B cell (primary cell): ENCODE data around the gene TMEM232. TPM values are rescaled to one million over a fixed set of nuclear protein-coding genes. Genes with fewer than 3 reads are reported as not detected.

Experiments
- ATAC-seq: fragments of 200-7000 bp; cut with Tn5 transposase; one replicate; pipeline ENCODE4 v1.10.0; 2021; ENCODE audit warnings: low read depth, mild to moderate bottlenecking, moderate number of reproducible peaks, moderate library complexity
- CTCF ChIA-PET: fragments of 350-600 bp; sonication (Branson Sonifier 250); formaldehyde crosslinking; loops from one replicate; lab custom pipeline; 2021; ENCODE audit warnings: antibody characterized with exemption, inconsistent platforms; lab: Charles Lee
- POLR2A ChIA-PET: fragments of 350-600 bp; sonication (Branson Sonifier 250); formaldehyde crosslinking; loops from one replicate; lab custom pipeline; 2021; ENCODE audit warnings: antibody characterized with exemption; lab: Charles Lee
- DNase-seq: peaks from one replicate; pipeline ENCODE4 v3.0.0; 2013
- H2AFZ ChIP-seq: 2 replicates; pipeline ENCODE4 v1.6.1; 2012; ENCODE audit warnings: mild to moderate bottlenecking, low read depth, low read length; ENCODE audit not compliant: insufficient read depth, poor library complexity, severe bottlenecking
- H3K27ac ChIP-seq, 2 donors: 1 replicate in 1 of 2; 2 replicates in 1 of 2; pipeline ENCODE4 v1.5.1; 2012 to 2013; ENCODE audit warnings: low read length in 2 of 2, mild to moderate bottlenecking in 2 of 2, moderate library complexity in 1 of 2
- H3K27me3 ChIP-seq, 4 experiments: fragments of 200-600 bp in 1 of 4; sonication (generic) in 1 of 4; replicated peaks in 1 of 4; 1 replicate in 2 of 4; 2 replicates in 2 of 4; pipeline versions ENCODE4 v1.6.1 to v1.7.0; 2013 to 2016; ENCODE audit warnings: low read length in 3 of 4, mild to moderate bottlenecking in 2 of 4, mixed read lengths in 1 of 4, moderate library complexity in 1 of 4; ENCODE audit not compliant: insufficient read depth in 4 of 4, control insufficient read depth in 3 of 4; ENCODE audit errors: control extremely low read depth in 1 of 4
- H3K36me3 ChIP-seq, 2 experiments: replicated peaks in 1 of 2; 1 replicate in 1 of 2; 2 replicates in 1 of 2; pipeline versions ENCODE4 v1.6.1 to v1.7.1; 2013; ENCODE audit warnings: low read length in 1 of 2; ENCODE audit not compliant: insufficient read depth in 2 of 2, control insufficient read depth in 1 of 2; ENCODE audit errors: control extremely low read depth in 1 of 2, extremely low read depth in 1 of 2
- H3K4me1 ChIP-seq, 2 donors: fragments of 200-600 bp in 1 of 2; sonication (generic) in 1 of 2; 1 replicate in 1 of 2; 2 replicates in 1 of 2; pipeline versions ENCODE4 v1.5.1 to v1.6.1; 2013 to 2017; ENCODE audit warnings: low read length in 2 of 2; ENCODE audit not compliant: control insufficient read depth in 2 of 2, insufficient read depth in 2 of 2
- H3K4me2 ChIP-seq: replicated peaks from 2 replicates; pipeline ENCODE3; 2012; ENCODE audit warnings: mild to moderate bottlenecking, low read depth, low read length; ENCODE audit not compliant: poor library complexity, severe bottlenecking
- H3K4me3 ChIP-seq, 5 experiments: fragments of 200-600 bp in 1 of 5; sonication (generic) in 1 of 5; 1 replicate in 3 of 5; 2 replicates in 2 of 5; pipeline versions ENCODE4 v1.5.1 to v1.7.0; 2011 to 2016; ENCODE audit warnings: low read length in 4 of 5, mild to moderate bottlenecking in 4 of 5, low read depth in 2 of 5, control low read depth in 1 of 5, moderate library complexity in 1 of 5; ENCODE audit not compliant: insufficient read depth in 1 of 5; ENCODE audit errors: control extremely low read depth in 1 of 5, extremely low read depth in 1 of 5
- H3K79me2 ChIP-seq: fragments of 200-600 bp; sonication (generic); one replicate; pipeline ENCODE4 v1.6.0; 2016; ENCODE audit warnings: low read length; ENCODE audit not compliant: control insufficient read depth, insufficient read depth
- H3K9ac ChIP-seq: fragments of 200-600 bp; sonication (generic); 2 replicates; pipeline ENCODE4 v1.6.1; 2017; ENCODE audit warnings: mild to moderate bottlenecking, low read length, moderate library complexity
- H3K9me3 ChIP-seq, 3 donors: one replicate each; pipeline versions ENCODE4 v1.6.1 to v1.7.1; 2013; ENCODE audit warnings: low read length in 2 of 3; ENCODE audit not compliant: control insufficient read depth in 2 of 3, insufficient read depth in 1 of 3; ENCODE audit errors: control extremely low read depth in 1 of 3
- H4K20me1 ChIP-seq: 2 replicates; pipeline ENCODE4 v1.6.0; 2012; ENCODE audit warnings: mild to moderate bottlenecking, low read length; ENCODE audit not compliant: insufficient read depth, control insufficient read depth, poor library complexity, severe bottlenecking
- H3K27ac Mint-ChIP-seq: one replicate; pipeline ENCODE4 v1.8.0; 2021; ENCODE audit warnings: mixed read lengths
- H3K27me3 Mint-ChIP-seq: one replicate; pipeline ENCODE4 v1.8.0; 2021; ENCODE audit warnings: mixed read lengths
- H3K4me1 Mint-ChIP-seq: one replicate; pipeline ENCODE4 v1.8.0; 2021; ENCODE audit warnings: mixed read lengths
- H3K4me3 Mint-ChIP-seq: one replicate; pipeline ENCODE4 v1.8.0; 2021; ENCODE audit warnings: mixed read lengths
- H3K9me3 Mint-ChIP-seq: one replicate; pipeline ENCODE4 v1.8.0; 2022; ENCODE audit warnings: mixed read lengths; ENCODE audit not compliant: insufficient read depth
- CTCF ChIP-seq: fragments of 200-600 bp; IDR thresholded peaks from one replicate; pipeline ENCODE4 v1.8.0; 2022; ENCODE audit warnings: antibody characterized with exemption, mild to moderate bottlenecking
- EZH2 ChIP-seq: IDR thresholded peaks from 2 replicates; pipeline ENCODE4 v1.6.1; 2012; ENCODE audit warnings: borderline replicate concordance, low read depth, mild to moderate bottlenecking, moderate library complexity, low read length; ENCODE audit not compliant: insufficient read depth, poor library complexity, severe bottlenecking
- WGBS: methylation state at CpG from one replicate; pipeline ENCODE4 v1.1.5; 2013; ENCODE audit warnings: missing lambda C conversion rate; ENCODE audit not compliant: insufficient coverage; 5-methylcytosine and 5-hydroxymethylcytosine counted together
- intact Hi-C: fragments of 100-400 bp; cut with micrococcal nuclease; formaldehyde crosslinking; loops from one replicate; pipeline ENCODE4 v1.10.0; 2022
- polyA plus RNA-seq: library from polyadenylated mRNA; depleted of rRNA; stranded (reverse); fragments of >200 nt; gene quantifications from 2 replicates; pipeline ENCODE4 v1.2.3, GENCODE V29; 2012
- total RNA-seq, 2 donors: library from RNA; stranded (reverse); fragments of 120-200 nt in 1 of 2; gene quantifications; 1 replicate in 1 of 2; 2 replicates in 1 of 2; pipeline versions ENCODE4 v1.2.3 to v1.2.4, GENCODE V29; 2013 to 2022

TMEM232 gene
- total and polyA plus RNA-seq, 2 donors (not counting 1 experiment from before 2014, with no cell fraction given): 0.49 to 2.9 TPM

- no CpG with 5 or more reads among the region's 1 CpG for WGBS
- H3K4me1 Mint-ChIP-seq: no peaks in the 10 kb centered on the region
- DNase-seq (no peak), ATAC-seq (no peak)
- no peak overlapping the region for H3K27ac ChIP-seq
- no peak overlapping the region for H3K4me3 ChIP-seq
- no peaks in the 10 kb centered on the region for H3K27me3 Mint-ChIP-seq
- CTCF ChIA-PET: interaction anchor here (1.0 kb wide), 1 partner anchor 10 kb away, joined by 4 read pairs; no protein-coding TSS in a partner anchor
- H3K4me3 Mint-ChIP-seq: no peak overlapping the region
- no peaks in the 10 kb centered on the region for H3K79me2 ChIP-seq
- H3K4me1 ChIP-seq: no peaks in the 10 kb centered on the region
- no peaks in the 10 kb centered on the region for H3K27me3 ChIP-seq
- H3K36me3 ChIP-seq: no peaks in the 10 kb centered on the region
- intact Hi-C loops: no loop called here
- H3K27ac Mint-ChIP-seq: no peak overlapping the region
- H3K4me2 ChIP-seq: no peak overlapping the region
- no peaks in the 10 kb centered on the region for H4K20me1 ChIP-seq
- no peak overlapping the region for H3K9ac ChIP-seq
- no peak overlapping the region for H2AFZ ChIP-seq
- peaks cover 7% of the 10 kb centered on the region for H3K9me3 Mint-ChIP-seq
- TF ChIP-seq CTCF (no peak), EZH2 (no peak)
- peaks cover 0 to 4% (median 0%) of the 10 kb centered on the region in 3 donors for H3K9me3 ChIP-seq
- POLR2A ChIA-PET: no interaction called here
Measured at GRCh38 chr5:110618941-110619340, 107.5 kb downstream of the TMEM232 start.

GRCh38 chr5:110616009-110616408 lies 110.5 kb downstream of the TMEM232 start:
- Histone ChIP-seq H3K4me3 (no peak overlapping the region), H2AFZ (no peak overlapping the region), H3K27me3 (no peaks in the 10 kb centered on the region), H3K4me2 (no peak overlapping the region), H4K20me1 (no peaks in the 10 kb centered on the region), H3K79me2 (no peaks in the 10 kb centered on the region), H3K36me3 (no peaks in the 10 kb centered on the region), H3K9me3 (peaks cover 0 to 4% (median 0%) of the 10 kb centered on the region in 3 donors), H3K4me1 (no peaks in the 10 kb centered on the region), H3K27ac (no peak overlapping the region), H3K9ac (no peak overlapping the region)
- H3K27ac Mint-ChIP-seq: no peak overlapping the region
- ChIA-PET CTCF (no interaction called here), POLR2A (no interaction called here)
- no peaks in the 10 kb centered on the region for H3K4me1 Mint-ChIP-seq
- intact Hi-C loops: no loop called here
- DNase-seq (no peak), ATAC-seq (no peak)
- TF ChIP-seq CTCF (no peak), EZH2 (no peak)
- H3K9me3 Mint-ChIP-seq: peaks cover 3% of the 10 kb centered on the region
- no CpG with 5 or more reads among the region's 1 CpG for WGBS
- no peaks in the 10 kb centered on the region for H3K27me3 Mint-ChIP-seq
- H3K4me3 Mint-ChIP-seq: no peak overlapping the region
